NCI-H2107 treated with DMSO at 0.1 percent for 48 hours (cell line): ENCODE measurements around the gene FBXO45.
A peak's percentile ranks its signal among the peaks of the same experiment; 100 is the strongest.
"Not testable (repeated sequence)": the region's sequence is repeated elsewhere in the genome, so short reads cannot be mapped to it uniquely, and the experiment has no call there.

Source experiments
- DNase-seq: peaks from one replicate; lab custom pipeline; 2025; ENCODE audit not compliant: unreplicated experiment; lab: John Stamatoyannopoulos, UW

Gene FBXO45

GRCh38 chr3:196555295-196555694, 13.2 kb upstream of the FBXO45 start:
- DNase-seq: no peak

- no peak for DNase-seq
Measured at GRCh38 chr3:196557236-196557635, 11.2 kb upstream of the FBXO45 start.

DNA sequence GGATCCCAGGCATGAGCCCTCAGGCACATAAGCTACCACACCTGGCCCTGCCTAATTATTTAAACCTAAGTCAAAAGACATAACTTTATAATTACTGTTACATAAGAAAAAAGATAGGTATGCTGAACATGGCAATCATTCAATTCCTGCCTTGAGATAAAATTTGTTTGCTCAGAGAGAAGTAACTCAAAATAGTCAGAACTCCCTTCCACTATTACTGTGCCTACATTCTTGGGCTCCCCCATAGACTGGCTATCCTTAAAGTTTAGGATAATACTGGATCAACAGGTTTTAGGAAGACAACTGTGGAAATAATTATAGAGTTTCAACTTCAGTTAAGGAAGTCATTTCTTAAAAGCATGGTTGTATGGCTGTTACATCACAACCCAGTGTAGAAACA, 10.0 kb upstream of the FBXO45 start:
- no peak for DNase-seq

DNA sequence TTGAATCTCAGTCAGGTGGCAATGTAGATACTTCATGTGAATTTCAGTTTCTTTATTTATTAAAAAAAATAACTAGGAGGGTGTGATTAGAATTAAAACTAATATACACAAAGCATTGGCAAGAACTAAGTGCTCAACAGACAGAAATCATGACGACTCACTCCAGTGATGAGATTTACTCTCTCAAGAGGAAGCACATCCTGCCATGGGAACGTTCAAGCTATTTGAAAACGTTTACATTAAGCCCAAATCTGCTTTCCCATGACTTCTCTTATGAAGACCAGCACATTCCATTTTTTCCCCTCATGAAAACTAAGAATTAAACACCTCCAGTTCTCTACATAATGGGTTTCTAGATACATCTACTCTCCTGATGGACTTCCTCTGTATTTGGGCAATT, 8.6 kb upstream of the FBXO45 start:
- no peak for DNase-seq

DNA sequence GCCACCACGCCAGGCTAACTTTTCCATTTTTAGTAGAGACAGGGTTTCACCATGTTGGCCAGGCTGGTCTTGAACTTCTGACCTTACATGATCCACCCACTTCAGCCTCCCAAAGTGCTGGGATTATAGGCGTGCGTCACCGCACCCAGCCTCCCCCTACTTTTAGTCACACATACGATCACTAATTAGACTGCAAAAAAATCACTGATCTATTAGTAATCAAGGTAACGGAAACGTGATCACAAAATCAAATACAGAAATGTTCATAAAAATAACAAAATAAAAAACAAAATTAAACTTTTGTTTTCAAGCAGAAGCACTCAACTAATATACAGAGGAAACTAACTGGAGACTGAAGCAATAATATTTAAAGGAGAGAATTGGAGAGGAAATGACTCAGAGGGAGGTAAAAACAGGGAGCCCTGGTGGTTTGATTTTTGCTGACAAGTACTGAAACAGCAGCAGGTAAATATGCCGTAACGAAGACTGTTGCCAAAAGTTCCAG, 4.7 kb upstream of the FBXO45 start:
- DNase-seq: no peak

GRCh38 chr3:196569003-196569516, 600 bp downstream of the FBXO45 start:
- no peak for DNase-seq

DNA sequence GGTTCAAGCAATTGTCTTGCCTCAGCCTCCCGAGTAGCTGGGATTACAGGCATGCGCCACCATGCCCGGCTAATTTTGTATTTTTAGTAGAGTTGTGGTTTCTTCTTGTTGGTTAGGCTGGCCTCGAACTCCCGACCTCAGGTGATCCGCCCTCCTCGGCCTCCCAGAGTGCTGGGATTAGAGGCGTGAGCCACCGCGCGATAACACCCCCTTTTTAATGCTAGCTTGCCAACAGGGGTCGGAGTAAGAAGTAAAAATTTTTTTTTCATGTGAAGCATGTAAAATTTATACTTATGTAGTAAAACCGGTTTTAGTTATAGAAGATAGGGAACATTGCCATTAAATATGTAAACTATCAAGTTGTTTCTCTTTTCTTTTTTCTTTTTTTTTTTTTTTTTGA, 1.9 kb downstream of the FBXO45 start:
- DNase-seq: not testable (repeated sequence)

GRCh38 chr3:196572389-196572788, 3.9 kb downstream of the FBXO45 start:
- DNase-seq: no peak

DNA sequence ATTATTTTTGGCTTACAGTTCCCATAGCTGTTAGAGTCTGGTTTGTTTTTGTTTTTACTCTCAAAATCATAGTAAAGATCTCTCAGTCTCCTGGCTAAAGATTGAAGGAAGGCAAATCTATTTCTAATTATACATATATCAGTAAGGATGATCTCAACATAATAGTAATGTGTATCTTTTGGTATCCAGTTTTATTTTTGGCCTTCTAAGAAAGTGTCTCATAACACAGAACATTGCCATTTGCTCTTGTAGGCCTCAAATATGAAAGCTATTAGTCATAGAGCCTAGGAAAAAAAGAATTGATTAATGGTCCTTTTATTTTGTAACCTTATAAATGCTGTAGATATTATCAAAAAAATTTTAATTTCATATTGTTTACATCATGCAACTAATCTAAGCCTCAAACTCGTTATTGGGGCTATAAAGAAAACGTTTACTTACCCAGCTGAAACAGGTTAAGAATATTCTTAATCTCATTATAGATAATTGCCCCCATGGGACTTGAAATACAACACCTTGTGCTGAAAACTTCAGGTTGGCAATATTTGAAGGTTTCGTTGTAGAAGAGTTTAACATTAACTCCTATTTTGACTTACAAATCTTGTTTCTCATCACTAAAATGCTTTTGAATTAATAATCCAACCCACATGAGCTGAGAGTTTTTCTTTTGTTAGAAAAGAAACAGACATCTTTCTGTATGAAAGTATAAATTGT, 16.7 kb downstream of the FBXO45 start:
- DNase-seq: no peak

GRCh38 chr3:196590279-196590678, 21.8 kb downstream of the FBXO45 start:
- no peak for DNase-seq

- DNase-seq: no peak
Measured at GRCh38 chr3:196596355-196596754, 27.9 kb downstream of the FBXO45 start.

DNA sequence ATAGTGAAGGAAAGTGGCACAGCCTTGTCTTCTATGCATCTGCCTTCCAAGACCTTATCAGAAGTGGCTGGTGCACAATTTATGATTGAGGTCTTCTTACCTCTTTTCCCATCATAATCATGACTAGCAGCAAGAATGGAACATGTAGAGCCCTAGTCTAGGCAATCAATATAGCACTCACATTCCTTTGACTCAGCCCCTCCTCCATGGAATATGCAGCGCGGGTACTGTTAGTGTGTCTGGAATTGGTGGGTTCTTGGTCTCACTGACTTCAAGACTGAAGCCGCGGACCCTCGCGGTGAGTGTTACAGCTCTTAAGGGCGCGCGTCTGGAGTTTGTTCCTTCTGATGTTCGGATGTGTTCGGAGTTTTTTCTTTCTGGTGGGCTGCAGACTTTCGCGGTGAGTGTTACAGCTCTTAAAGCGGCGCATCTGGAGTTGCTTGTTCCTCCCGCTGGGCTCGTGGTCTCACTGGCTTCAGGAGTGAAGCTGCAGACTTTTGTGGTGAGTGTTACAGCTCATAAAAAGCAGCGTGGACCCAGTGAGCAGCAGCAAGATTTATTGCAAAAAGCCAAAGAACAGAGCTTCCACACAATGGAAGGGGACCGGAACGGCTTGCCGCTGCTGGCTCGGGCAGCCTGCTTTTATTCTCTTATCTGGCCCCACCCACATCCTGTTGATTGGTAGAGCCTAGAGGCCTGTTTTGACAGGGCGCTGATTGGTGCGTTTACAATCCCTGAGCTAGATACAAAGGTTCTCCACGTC, 29.7 kb downstream of the FBXO45 start:
- not testable (repeated sequence) for DNase-seq

GRCh38 chr3:196599734-196600128, 31.3 kb downstream of the FBXO45 start:
- DNase-seq: no peak

GRCh38 chr3:196600359-196600758, 31.9 kb downstream of the FBXO45 start:
- DNase-seq: no peak

GRCh38 chr3:196602673-196603072, 34.2 kb downstream of the FBXO45 start:
- no peak for DNase-seq

GRCh38 chr3:196603683-196604082, 35.2 kb downstream of the FBXO45 start:
- no peak for DNase-seq

DNA sequence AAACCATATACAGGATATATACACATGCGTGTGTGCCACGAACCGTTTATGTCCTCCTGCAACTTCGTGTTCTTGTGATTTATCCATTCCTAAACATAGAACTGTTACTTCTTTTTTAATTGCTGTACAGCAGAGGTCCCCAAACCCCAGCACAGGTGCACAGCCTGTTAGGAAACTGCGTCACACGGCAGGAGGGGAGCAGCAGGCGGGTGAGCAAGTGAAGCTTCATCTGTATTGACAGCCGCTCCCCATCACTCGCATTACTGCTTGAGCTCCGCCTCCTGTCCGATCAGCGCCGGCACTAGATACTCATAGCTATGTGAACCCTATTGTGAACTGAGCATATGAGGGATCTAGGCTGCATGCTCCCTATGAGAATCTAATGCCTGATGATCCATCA, 36.1 kb downstream of the FBXO45 start:
- peak; percentile 43 for DNase-seq

- DNase-seq: no peak
Measured at GRCh38 chr3:196608693-196609092, 40.2 kb downstream of the FBXO45 start.

- peak; percentile 85 for DNase-seq
Measured at GRCh38 chr3:196609343-196609775, 40.9 kb downstream of the FBXO45 start.

- DNase-seq: no peak
Measured at GRCh38 chr3:196609805-196610515, 41.5 kb downstream of the FBXO45 start.

DNA sequence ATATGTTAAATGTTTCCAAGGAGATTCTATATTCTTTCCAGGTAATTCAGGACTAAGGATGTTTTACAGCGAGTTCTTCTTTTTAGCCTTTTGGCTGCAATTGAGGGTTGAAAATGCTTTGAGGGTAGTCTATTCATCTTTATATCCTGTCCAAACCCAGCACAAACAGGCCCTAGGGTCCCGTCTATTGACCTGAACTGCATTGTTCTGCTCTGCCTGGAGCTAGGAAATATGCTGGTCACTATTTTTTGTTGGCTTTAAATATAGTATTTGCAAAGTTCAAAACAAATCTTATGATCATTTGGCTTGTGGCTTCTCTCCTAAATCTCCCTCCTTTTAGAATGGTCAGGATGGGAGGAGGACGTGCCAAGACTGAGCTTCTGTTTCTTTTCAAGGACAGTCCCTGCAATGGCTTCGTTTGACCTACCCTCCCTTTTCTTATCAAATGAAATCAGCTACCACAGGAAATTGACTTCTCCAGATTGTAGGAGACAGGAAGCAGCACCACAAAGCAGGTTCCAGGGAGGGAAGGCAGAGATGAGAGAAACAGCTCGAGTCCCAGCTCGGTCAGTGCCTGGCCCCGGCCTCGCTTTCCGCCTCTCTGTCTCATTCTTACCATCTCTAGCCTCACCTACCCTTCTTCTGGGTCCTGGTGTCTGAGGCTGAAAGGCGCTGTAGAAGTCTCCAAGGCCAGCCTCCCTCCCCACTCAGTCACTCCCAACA, 43.5 kb downstream of the FBXO45 start:
- no peak for DNase-seq
